Lower leg skin (tissue), 4 donors: ENCODE measurements around the gene HACL1. TPM values are rescaled to one million over a fixed set of nuclear protein-coding genes. Genes with fewer than 3 reads are reported as not detected.

Source experiments
- DNase-seq, 2 donors: peaks; one replicate each; pipeline ENCODE4 v3.0.0-alpha.2; 2019; ENCODE audit warnings: low spot score in 2 of 2
- H3K4me3 ChIP-seq: fragments of 200-600 bp; sonication (generic); 2 replicates; pipeline ENCODE4 v1.5.1; 2017; ENCODE audit warnings: mild to moderate bottlenecking, low read depth; ENCODE audit not compliant: poor library complexity, severe bottlenecking
- CTCF ChIP-seq, 3 donors: fragments of 450-650 bp; IDR thresholded peaks; one replicate each; pipeline ENCODE4 v1.5.1; 2016; ENCODE audit warnings: antibody characterized with exemption in 3 of 3, mild to moderate bottlenecking in 3 of 3, moderate library complexity in 2 of 3
- POLR2A ChIP-seq, 2 donors: fragments of 450-650 bp; IDR thresholded peaks; one replicate each; pipeline ENCODE4 v1.6.1; 2016 to 2017; ENCODE audit warnings: antibody characterized with exemption in 2 of 2, mild to moderate bottlenecking in 1 of 2, moderate library complexity in 1 of 2
- WGBS, 2 donors: methylation state at CpG; one replicate each; pipeline ENCODE4 v1.1.5; 2018; 5-methylcytosine and 5-hydroxymethylcytosine counted together
- intact Hi-C: fragments of 100-400 bp; cut with DNase I; formaldehyde crosslinking; loops from one replicate; pipeline ENCODE4 v1.15.0; 2023; ENCODE audit warnings: low total_unique reads
- total RNA-seq, 4 donors: library from RNA; depleted of rRNA; stranded (reverse); fragments of >200 nt; gene quantifications; one replicate each; pipeline ENCODE4 v1.1.0, GENCODE V29; 2016

Gene HACL1
- total RNA-seq, 4 donors from 2014 or later = 13.6 to 20.4 (median 18.2) TPM

GRCh38 chr3:15572138-15572537, 29.2 kb downstream of the HACL1 start:
- intact Hi-C loops = no loop called here
- WGBS, 2 donors = 91% methylated on average over 4 of the region's 4 CpGs
- DNase-seq = no peak
- TF ChIP-seq POLR2A (IDR thresholded peaks at IDR 0.05) (no peak), CTCF (IDR thresholded peaks at IDR 0.05) (no peak)
- H3K4me3 ChIP-seq = no peak overlapping the region

- 57 to 79% methylated on average over 1 of the region's 1 CpG for WGBS, 2 donors
- TF ChIP-seq CTCF (IDR thresholded peaks at IDR 0.05) (no peak), POLR2A (IDR thresholded peaks at IDR 0.05) (no peak)
- H3K4me3 ChIP-seq = no peak overlapping the region
- intact Hi-C loops = no loop called here
- DNase-seq = no peak
These were observed 38.2 kb downstream of the HACL1 start for GRCh38 chr3:15563190-15563589.

GRCh38 chr3:15562560-15562959, 38.8 kb downstream of the HACL1 start:
- intact Hi-C loops = no loop called here
- WGBS, 2 donors = 65 to 73% methylated on average over 5 of the region's 5 CpGs
- no peak for TF ChIP-seq POLR2A (IDR thresholded peaks at IDR 0.05)
- no peak for TF ChIP-seq CTCF (IDR thresholded peaks at IDR 0.05)
- H3K4me3 ChIP-seq = no peak overlapping the region
- no peak for DNase-seq

- H3K4me3 ChIP-seq = no peak overlapping the region
- DNase-seq = no peak
- WGBS, 2 donors = 83 to 95% methylated on average over 9 of the region's 9 CpGs
- TF ChIP-seq CTCF (IDR thresholded peaks at IDR 0.05) (no peak), POLR2A (IDR thresholded peaks at IDR 0.05) (no peak)
- intact Hi-C loops = no loop called here
These were observed 42.8 kb downstream of the HACL1 start for GRCh38 chr3:15558581-15558980.

- WGBS, 2 donors = 0% methylated on average over 3 of the region's 3 CpGs
- no peak overlapping the region for H3K4me3 ChIP-seq
- intact Hi-C loops = no loop called here
- DNase-seq = peak in 1 of 2 donors; percentile 62
- no peak for TF ChIP-seq CTCF (IDR thresholded peaks at IDR 0.05)
- TF ChIP-seq POLR2A (IDR thresholded peaks at IDR 0.05) = no peak
These were observed 43.8 kb downstream of the HACL1 start for GRCh38 chr3:15557511-15557946.

- WGBS, 2 donors = 80 to 88% methylated on average over 2 of the region's 2 CpGs
- intact Hi-C loops = no loop called here
- no peak overlapping the region for H3K4me3 ChIP-seq
- TF ChIP-seq POLR2A (IDR thresholded peaks at IDR 0.05) (no peak), CTCF (IDR thresholded peaks at IDR 0.05) (no peak)
- no peak for DNase-seq
These were observed 44.9 kb downstream of the HACL1 start for GRCh38 chr3:15556512-15556911.
